HepG2 (cell line): Measurements from ENCODE around the gene NKX1-1. TPM values are rescaled to one million over a fixed set of nuclear protein-coding genes. Genes with fewer than 3 reads are reported as not detected.

Experiments
- CENPT ChIP-seq: sonication (generic); formaldehyde crosslinking; IDR thresholded peaks from 2 replicates; pipeline ENCODE4 v1.8.0; 2022; ENCODE audit warnings: low read depth, mild to moderate bottlenecking, moderate library complexity, missing genetic modification reagents
- CHCHD3 ChIP-seq: sonication (generic); formaldehyde crosslinking; IDR thresholded peaks from 2 replicates; pipeline ENCODE4 v1.8.0; 2022; ENCODE audit warnings: mild to moderate bottlenecking, missing genetic modification reagents, moderate library complexity
- HNF4A ChIP-seq: sonication (generic); formaldehyde crosslinking; IDR thresholded peaks from 2 replicates; pipeline ENCODE4 v1.4.0; 2020; ENCODE audit warnings: missing genetic modification reagents
- PLSCR1 ChIP-seq: sonication (generic); formaldehyde crosslinking; IDR thresholded peaks from 2 replicates; pipeline ENCODE4 v1.5.0; 2020; ENCODE audit warnings: missing genetic modification reagents, mild to moderate bottlenecking, borderline replicate concordance
- SRSF9 ChIP-seq: fragments of 200-400 bp; formaldehyde crosslinking; IDR thresholded peaks from 2 replicates; pipeline ENCODE4 v1.6.1; 2018; ENCODE audit warnings: borderline replicate concordance, mild to moderate bottlenecking, low read depth, low read length; ENCODE audit not compliant: insufficient read depth, poor library complexity, severe bottlenecking
- ZNF138 ChIP-seq: sonication (generic); formaldehyde crosslinking; IDR thresholded peaks from 2 replicates; pipeline ENCODE4 v1.5.0; 2020; ENCODE audit warnings: mild to moderate bottlenecking, low read depth, missing genetic modification reagents
- ZNF609 ChIP-seq: sonication (generic); formaldehyde crosslinking; IDR thresholded peaks from 2 replicates; pipeline ENCODE4 v1.4.0; 2020; ENCODE audit warnings: mild to moderate bottlenecking, missing genetic modification reagents, borderline replicate concordance
- ZNF687 ChIP-seq: sonication (generic); formaldehyde crosslinking; IDR thresholded peaks from 2 replicates; pipeline ENCODE4 v1.5.1; 2020; ENCODE audit warnings: mild to moderate bottlenecking, missing genetic modification reagents, moderate library complexity
- polyA plus RNA-seq, 8 experiments: library from polyadenylated mRNA; depleted of rRNA in 3 of 8; stranded (reverse) in 7 of 8; unstranded in 1 of 8; fragments of >200 nt; fragmentation: Illumina TruSeq in 4 of 8; extraction: Trizol in 4 of 8; gene quantifications; 2 replicates each; pipeline versions ENCODE4 v1.2.1 to v1.2.3, GENCODE V29; 2011 to 2016; ENCODE audit warnings: low read depth in 4 of 8, missing spikeins in 1 of 8, mixed read lengths in 1 of 8; ENCODE audit not compliant: insufficient read depth in 1 of 8
- total RNA-seq, 5 experiments: library from RNA; depleted of rRNA; stranded (reverse); fragments of >200 nt; fragmentation: Illumina TruSeq; extraction: Trizol; gene quantifications; 2 replicates each; pipeline ENCODE4 v1.2.3, GENCODE V29; 2016; ENCODE audit warnings: low read depth in 1 of 5

Gene NKX1-1
- total and polyA plus RNA-seq, 2 of the 13 experiments (the other 11 are each of a cell fraction or from before 2014, with no cell fraction given) = not detected

DNA sequence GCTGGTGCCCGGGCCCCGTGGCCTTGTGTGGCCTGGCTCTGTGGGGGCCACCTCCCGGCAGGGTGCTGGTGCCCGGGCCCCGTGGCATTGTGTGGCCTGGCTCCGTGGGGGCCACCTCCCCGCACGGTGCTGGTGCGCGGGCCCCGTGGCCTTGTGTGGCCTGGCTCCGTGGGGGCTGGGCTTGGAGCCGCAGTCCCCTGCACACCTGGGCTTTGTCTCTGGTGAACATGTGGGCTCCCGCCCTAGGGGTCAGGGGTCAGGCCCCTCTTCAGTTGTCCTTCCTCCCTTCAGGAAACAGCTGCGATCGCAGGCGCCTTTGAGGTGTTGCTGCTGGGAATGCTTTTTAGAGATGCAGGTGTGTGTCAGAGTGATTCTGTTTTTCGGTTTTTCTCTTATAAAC is 42.0 kb downstream of the NKX1-1 start (continued):
- TF ChIP-seq PLSCR1 (CRISPR knock-in tag) (no peak), ZNF609 (CRISPR knock-in tag) (no peak), HNF4A (CRISPR knock-in tag) (no peak), ZNF687 (CRISPR knock-in tag) (no peak), ZNF138 (CRISPR knock-in tag) (no peak), CENPT (no peak), SRSF9 (no peak), CHCHD3 (CRISPR knock-in tag) (no peak)
